Measurements from ENCODE around the gene NARS2. TPM values are rescaled to one million over a fixed set of nuclear protein-coding genes. Genes with fewer than 3 reads are reported as not detected.

NARS2 gene
- total RNA-seq, 1 donor from 2014 or later = 17.5 TPM

- intact Hi-C loops (cut with DNase I) = no loop called here
- DNase-seq (no peak), ATAC-seq (no peak)
- Histone ChIP-seq H3K36me3 (no peaks in the 10 kb centered on the region), H3K27ac (no peak overlapping the region), H3K4me1 (no peaks in the 10 kb centered on the region), H3K9me3 (no peaks in the 10 kb centered on the region), H3K27me3 (no peaks in the 10 kb centered on the region), H3K4me3 (no peak overlapping the region)
- TF ChIP-seq CTCF (IDR thresholded peaks at IDR 0.05) = no peak
Observed at GRCh38 chr11:78595436-78596130, 20.9 kb upstream of the NARS2 start.

- no peak for TF ChIP-seq CTCF (IDR thresholded peaks at IDR 0.05)
- no peaks in the 10 kb centered on the region for H3K9me3 ChIP-seq
- H3K4me3 ChIP-seq = no peak overlapping the region
- intact Hi-C loops (cut with DNase I) = no loop called here
- DNase-seq = no peak
- no peak overlapping the region for H3K27ac ChIP-seq
- H3K4me1 ChIP-seq = no peaks in the 10 kb centered on the region
- no peaks in the 10 kb centered on the region for H3K36me3 ChIP-seq
- no peaks in the 10 kb centered on the region for H3K27me3 ChIP-seq
- no peak for ATAC-seq
Observed at GRCh38 chr11:78594814-78595213, 20.1 kb upstream of the NARS2 start.

GRCh38 chr11:78588517-78588916, 13.9 kb upstream of the NARS2 start:
- H3K4me3 ChIP-seq = no peak overlapping the region
- intact Hi-C loops (cut with DNase I) = no loop called here
- no peak overlapping the region for H3K27ac ChIP-seq
- ATAC-seq = no peak
- no peak for DNase-seq
- no peak for TF ChIP-seq CTCF (IDR thresholded peaks at IDR 0.05)
- peaks cover 12% of the 10 kb centered on the region for H3K9me3 ChIP-seq
- no peaks in the 10 kb centered on the region for H3K27me3 ChIP-seq
- no peaks in the 10 kb centered on the region for H3K36me3 ChIP-seq
- H3K4me1 ChIP-seq = no peaks in the 10 kb centered on the region

GRCh38 chr11:78587446-78587845, 12.8 kb upstream of the NARS2 start:
- no peak for TF ChIP-seq CTCF (IDR thresholded peaks at IDR 0.05)
- no peak overlapping the region for H3K4me3 ChIP-seq

GRCh38 chr11:78586452-78587046, 11.9 kb upstream of the NARS2 start:
- Histone ChIP-seq H3K36me3 (no peaks in the 10 kb centered on the region), H3K27me3 (no peaks in the 10 kb centered on the region), H3K27ac (no peak overlapping the region), H3K4me3 (no peak overlapping the region), H3K4me1 (no peaks in the 10 kb centered on the region), H3K9me3 (peaks cover 23% of the 10 kb centered on the region)
- TF ChIP-seq CTCF (IDR thresholded peaks at IDR 0.05) = peak; percentile 56
- DNase-seq = no peak
- peak; percentile 39 for ATAC-seq
- intact Hi-C loops (cut with DNase I) = no loop called here

More at GRCh38 chr11:78587446-78587845, 12.8 kb upstream of the NARS2 start:
- Histone ChIP-seq H3K27ac (no peak overlapping the region), H3K4me1 (no peaks in the 10 kb centered on the region), H3K36me3 (no peaks in the 10 kb centered on the region), H3K27me3 (no peaks in the 10 kb centered on the region), H3K9me3 (peaks cover 22% of the 10 kb centered on the region)
- DNase-seq = no peak
- intact Hi-C loops (cut with DNase I) = no loop called here
- ATAC-seq = no peak
